Central memory CD8-positive, alpha-beta T cell (primary cell): ENCODE results near the gene GNAQ.
"Not testable (repeated sequence)": the region's sequence is repeated elsewhere in the genome, so short reads cannot be mapped to it uniquely, and the experiment has no call there.

ENCODE experiments used
- ATAC-seq: fragments of 150-1000 bp; cut with Tn5 transposase; replicated peaks from 2 replicates; pipeline ENCODE4 v1.10.0; 2022; ENCODE audit warnings: mild to moderate bottlenecking, moderate FRiP score, moderate number of reproducible peaks; ENCODE audit not compliant: poor library complexity, severe bottlenecking; ENCODE audit errors: extremely low read depth
- DNase-seq, 2 donors: peaks; one replicate each; pipeline ENCODE4 v3.0.0; 2021; ENCODE audit warnings: low spot score in 2 of 2
- H3K27ac Mint-ChIP-seq: one replicate; pipeline ENCODE4 v1.8.0; 2022; ENCODE audit warnings: low read depth, mild to moderate bottlenecking, moderate library complexity, mixed read lengths
- H3K27me3 Mint-ChIP-seq: one replicate; pipeline ENCODE4 v1.8.0; 2022; ENCODE audit warnings: mixed read lengths
- H3K36me3 Mint-ChIP-seq: one replicate; pipeline ENCODE4 v1.8.0; 2022; ENCODE audit warnings: mild to moderate bottlenecking, moderate library complexity, mixed read lengths; ENCODE audit not compliant: insufficient read depth
- H3K4me1 Mint-ChIP-seq: one replicate; pipeline ENCODE4 v1.8.0; 2022; ENCODE audit warnings: mixed read lengths
- H3K4me3 Mint-ChIP-seq: one replicate; pipeline ENCODE4 v1.8.0; 2022; ENCODE audit warnings: mild to moderate bottlenecking, moderate library complexity, mixed read lengths
- H3K9me3 Mint-ChIP-seq: one replicate; pipeline ENCODE4 v1.8.0; 2022; ENCODE audit warnings: mixed read lengths

Gene GNAQ

GRCh38 chr9:77896938-77897667 lies 134.5 kb downstream of the GNAQ start:
- H3K4me3 Mint-ChIP-seq, result no peak overlapping the region
- H3K27me3 Mint-ChIP-seq, result no peaks in the 10 kb centered on the region
- no peaks in the 10 kb centered on the region for H3K9me3 Mint-ChIP-seq
- H3K36me3 Mint-ChIP-seq, result no peaks in the 10 kb centered on the region
- peaks cover 3% of the 10 kb centered on the region for H3K4me1 Mint-ChIP-seq
- DNase-seq, result no peak
- ATAC-seq, result no peak
- no peak overlapping the region for H3K27ac Mint-ChIP-seq

GRCh38 chr9:77896269-77896937 lies 135.2 kb downstream of the GNAQ start:
- H3K36me3 Mint-ChIP-seq, result no peaks in the 10 kb centered on the region
- ATAC-seq (no peak), DNase-seq (no peak)
- no peak overlapping the region for H3K27ac Mint-ChIP-seq
- H3K4me1 Mint-ChIP-seq, result peaks cover 5% of the 10 kb centered on the region
- H3K9me3 Mint-ChIP-seq, result no peaks in the 10 kb centered on the region
- H3K27me3 Mint-ChIP-seq, result no peaks in the 10 kb centered on the region
- no peak overlapping the region for H3K4me3 Mint-ChIP-seq

DNA sequence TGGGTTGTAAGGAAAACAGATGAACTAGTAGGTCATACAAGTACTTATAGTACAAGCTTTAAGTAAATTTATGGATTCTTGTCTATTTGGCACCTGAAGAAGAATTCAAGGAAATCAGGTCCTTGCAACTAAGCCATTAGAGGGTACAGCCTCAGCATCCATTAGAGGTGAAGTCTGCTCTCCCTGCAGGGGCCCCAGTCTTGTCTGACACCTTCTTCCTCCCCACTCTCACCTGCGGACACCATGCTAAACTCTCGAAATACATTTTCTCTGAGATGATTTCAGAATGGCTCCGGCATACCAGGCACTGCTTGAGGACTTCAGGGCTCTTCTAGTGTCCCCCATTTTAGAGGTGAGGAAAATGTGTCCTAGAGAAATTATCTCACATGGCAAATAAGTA lies 137.9 kb downstream of the GNAQ start:
- ATAC-seq (no peak), DNase-seq (no peak)
- Mint-ChIP-seq H3K4me3 (no peak overlapping the region), H3K27ac (no peak overlapping the region), H3K4me1 (peaks cover 5% of the 10 kb centered on the region), H3K36me3 (no peaks in the 10 kb centered on the region), H3K27me3 (no peaks in the 10 kb centered on the region), H3K9me3 (no peaks in the 10 kb centered on the region)

- Mint-ChIP-seq H3K4me3 (no peak overlapping the region), H3K4me1 (peaks cover 5% of the 10 kb centered on the region), H3K27me3 (no peaks in the 10 kb centered on the region), H3K27ac (no peak overlapping the region), H3K9me3 (no peaks in the 10 kb centered on the region), H3K36me3 (no peaks in the 10 kb centered on the region)
- ATAC-seq (no peak), DNase-seq (no peak)
These were observed 138.6 kb downstream of the GNAQ start for GRCh38 chr9:77892955-77893514.

DNA sequence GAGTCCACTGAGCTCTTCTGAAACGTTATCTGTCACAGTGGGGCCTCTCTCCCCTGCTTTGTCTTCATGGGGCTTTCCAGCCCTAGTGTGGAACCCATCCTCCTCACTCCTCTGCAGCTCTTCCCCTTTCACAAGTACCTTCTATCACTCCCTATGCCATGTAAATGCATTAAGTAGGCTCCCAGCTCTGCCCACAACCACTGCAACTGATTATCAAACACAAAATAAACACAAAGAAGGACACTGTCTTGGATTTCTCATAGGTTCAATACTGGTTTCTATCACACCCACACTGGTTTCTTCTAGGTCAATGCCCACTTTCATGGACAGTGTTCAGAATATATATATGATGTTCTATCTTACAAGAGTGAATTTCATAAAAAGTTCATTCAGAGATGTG lies 139.4 kb downstream of the GNAQ start:
- no peaks in the 10 kb centered on the region for H3K27me3 Mint-ChIP-seq
- no peak overlapping the region for H3K27ac Mint-ChIP-seq
- no peaks in the 10 kb centered on the region for H3K36me3 Mint-ChIP-seq
- H3K4me1 Mint-ChIP-seq, result peaks cover 5% of the 10 kb centered on the region
- no peak overlapping the region for H3K4me3 Mint-ChIP-seq
- ATAC-seq, result no peak
- no peaks in the 10 kb centered on the region for H3K9me3 Mint-ChIP-seq
- DNase-seq, result no peak

DNA sequence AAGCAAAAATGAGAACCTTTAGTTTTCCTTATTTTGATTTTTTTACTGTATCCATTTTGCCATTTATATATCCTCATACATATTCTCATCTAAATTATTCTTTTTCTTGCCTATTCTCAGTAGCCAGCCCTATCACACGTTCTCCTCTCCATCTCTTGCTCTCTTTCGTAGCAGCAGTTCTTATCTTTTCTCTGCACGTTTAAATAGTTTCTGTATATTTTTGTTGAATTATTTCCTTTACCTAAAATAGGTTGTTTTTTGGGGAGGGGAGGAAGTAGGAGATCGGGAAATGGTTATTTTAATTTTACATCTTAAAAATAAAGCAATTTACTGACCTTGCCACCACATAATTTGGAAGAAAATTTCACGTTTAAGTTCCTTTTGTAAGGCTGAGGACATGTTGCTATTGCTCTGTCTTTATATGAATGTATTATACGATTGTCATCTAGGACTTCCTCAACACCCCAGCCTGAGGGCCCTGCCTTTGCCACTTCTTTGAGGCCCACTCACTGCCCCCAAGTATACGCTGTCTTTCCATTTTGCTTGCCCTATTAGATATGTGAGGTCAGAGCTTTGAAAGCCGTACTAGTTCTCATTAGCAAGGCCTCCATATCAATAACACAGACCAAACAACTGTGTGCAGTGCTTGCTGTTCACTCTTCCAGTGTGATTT lies 140.3 kb downstream of the GNAQ start:
- Mint-ChIP-seq H3K9me3 (no peaks in the 10 kb centered on the region), H3K4me1 (peaks cover 5% of the 10 kb centered on the region), H3K27ac (no peak overlapping the region), H3K4me3 (no peak overlapping the region), H3K27me3 (no peaks in the 10 kb centered on the region), H3K36me3 (no peaks in the 10 kb centered on the region)
- ATAC-seq (no peak), DNase-seq (no peak)

DNA sequence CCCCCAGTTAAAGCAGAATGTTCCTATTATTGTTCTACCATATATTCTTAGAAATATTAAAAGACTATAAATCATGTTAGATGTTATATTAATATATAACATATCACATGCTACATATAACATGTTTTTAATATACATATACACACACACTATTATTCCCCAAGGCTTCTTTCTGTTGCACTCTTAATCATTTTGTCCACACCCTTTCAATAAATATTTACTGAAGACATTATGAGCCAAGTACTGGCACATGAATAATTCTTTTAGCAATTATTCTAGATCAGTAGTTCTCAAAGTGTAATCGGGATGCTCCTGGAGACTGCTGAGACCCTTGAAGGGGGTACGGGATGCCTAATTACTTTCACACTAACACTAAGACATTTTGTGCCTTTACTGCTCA lies 143.9 kb downstream of the GNAQ start:
- no peak for ATAC-seq
- Mint-ChIP-seq H3K4me1 (peaks cover 5% of the 10 kb centered on the region), H3K9me3 (no peaks in the 10 kb centered on the region)

GRCh38 chr9:77885104-77885672 lies 146.4 kb downstream of the GNAQ start:
- no peaks in the 10 kb centered on the region for H3K4me1 Mint-ChIP-seq
- peaks cover 12% of the 10 kb centered on the region for H3K27me3 Mint-ChIP-seq
- H3K36me3 Mint-ChIP-seq, result no peaks in the 10 kb centered on the region
- ATAC-seq (no peak), DNase-seq (no peak)
- no peak overlapping the region for H3K27ac Mint-ChIP-seq
- no peaks in the 10 kb centered on the region for H3K9me3 Mint-ChIP-seq
- no peak overlapping the region for H3K4me3 Mint-ChIP-seq

More for the DNA sequence above, 143.9 kb downstream of the GNAQ start:
- Mint-ChIP-seq H3K4me3 (no peak overlapping the region), H3K27ac (no peak overlapping the region), H3K36me3 (no peaks in the 10 kb centered on the region), H3K27me3 (peaks cover 12% of the 10 kb centered on the region)
- no peak for DNase-seq

GRCh38 chr9:77883846-77884771 lies 147.5 kb downstream of the GNAQ start:
- DNase-seq, result no peak

DNA sequence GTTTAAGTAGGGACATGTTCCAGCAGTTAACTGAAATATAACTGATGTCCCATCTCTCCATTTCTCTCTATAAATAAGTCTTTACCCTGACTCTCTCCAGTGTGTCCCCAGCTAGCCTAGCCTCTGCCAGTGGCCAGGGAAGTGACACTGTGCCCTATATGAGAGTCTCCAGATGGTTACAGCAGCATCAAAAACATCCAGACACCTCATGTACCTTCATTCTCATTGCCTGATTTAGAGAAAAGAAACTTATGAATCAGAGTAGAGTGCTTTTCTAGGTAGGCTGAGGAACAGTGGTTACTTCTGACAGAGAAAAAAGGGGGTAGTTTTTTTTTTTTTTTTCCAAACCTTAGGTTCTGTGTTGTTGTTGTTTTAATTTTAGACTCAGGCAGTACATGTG lies 148.5 kb downstream of the GNAQ start:
- Mint-ChIP-seq H3K4me3 (no peak overlapping the region), H3K27ac (no peak overlapping the region), H3K36me3 (no peaks in the 10 kb centered on the region), H3K27me3 (peaks cover 12% of the 10 kb centered on the region), H3K9me3 (no peaks in the 10 kb centered on the region), H3K4me1 (no peaks in the 10 kb centered on the region)
- no peak for ATAC-seq
- DNase-seq, result no peak

More at GRCh38 chr9:77883846-77884771, 147.5 kb downstream of the GNAQ start:
- Mint-ChIP-seq H3K9me3 (no peaks in the 10 kb centered on the region), H3K27me3 (peaks cover 12% of the 10 kb centered on the region), H3K4me3 (no peak overlapping the region), H3K27ac (no peak overlapping the region), H3K36me3 (no peaks in the 10 kb centered on the region), H3K4me1 (no peaks in the 10 kb centered on the region)
- no peak for ATAC-seq

GRCh38 chr9:77882294-77882693 lies 149.3 kb downstream of the GNAQ start:
- Mint-ChIP-seq H3K4me1 (no peaks in the 10 kb centered on the region), H3K36me3 (no peaks in the 10 kb centered on the region), H3K27ac (no peak overlapping the region), H3K27me3 (peaks cover 12% of the 10 kb centered on the region), H3K9me3 (no peaks in the 10 kb centered on the region), H3K4me3 (no peak overlapping the region)
- no peak for DNase-seq
- no peak for ATAC-seq

DNA sequence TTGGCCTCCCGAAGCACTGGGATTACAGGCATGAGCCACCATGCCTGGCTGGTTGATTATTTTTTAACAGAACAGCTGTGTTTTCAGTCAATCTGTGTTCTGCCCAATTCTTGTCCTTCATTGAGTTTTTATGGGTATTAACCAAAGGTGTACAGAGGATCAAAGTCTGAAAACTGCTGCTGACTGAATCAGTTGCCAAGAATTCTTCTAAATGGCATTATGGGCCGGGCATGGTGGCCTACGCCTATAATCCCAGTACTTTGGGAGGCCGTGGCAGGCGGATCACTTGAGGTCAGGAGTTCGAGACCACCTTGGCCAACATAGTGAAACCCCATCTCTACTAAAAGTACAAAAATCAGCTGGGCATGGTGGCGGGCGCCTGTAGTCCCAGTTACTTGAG lies 150.0 kb downstream of the GNAQ start:
- not testable (repeated sequence) for H3K36me3 Mint-ChIP-seq, H3K4me3 Mint-ChIP-seq, H3K4me1 Mint-ChIP-seq, H3K27ac Mint-ChIP-seq, DNase-seq, H3K9me3 Mint-ChIP-seq, ATAC-seq
- peaks cover 12% of the 10 kb centered on the region for H3K27me3 Mint-ChIP-seq
